OCI-LY3 (cell line): ENCODE results near the gene SBNO2.

ENCODE experiments used
- H2AFZ ChIP-seq: fragments of 200-600, 300-600 bp; shearing (Covaris generic); 2 replicates; pipeline ENCODE4 v1.6.0; 2014; ENCODE audit warnings: antibody characterized with exemption, low read depth, low read length
- H3K27ac ChIP-seq: fragments of 200-600, 300-600 bp; sonication (generic); 2 replicates; pipeline ENCODE4 v1.5.1; 2014; ENCODE audit warnings: mild to moderate bottlenecking, low read length, moderate library complexity, mixed read lengths
- H3K27me3 ChIP-seq: fragments of 200-600, 300-600 bp; sonication (generic); 2 replicates; pipeline ENCODE4 v1.6.1; 2014; ENCODE audit warnings: low read depth, low read length, mixed read lengths
- H3K36me3 ChIP-seq: fragments of 200-600, 300-600 bp; sonication (generic); replicated peaks from 2 replicates; pipeline ENCODE3; 2014; ENCODE audit warnings: low read depth, low read length, mixed read lengths
- H3K4me1 ChIP-seq: fragments of 300-600, 200-600 bp; sonication (generic); 2 replicates; pipeline ENCODE4 v1.6.1; 2014; ENCODE audit warnings: low read length, mixed read lengths
- H3K4me2 ChIP-seq: fragments of 200-600, 300-600 bp; sonication (generic); 2 replicates; pipeline ENCODE4 v1.6.1; 2014; ENCODE audit warnings: low read length, mixed read lengths
- H3K4me3 ChIP-seq: fragments of 300-600, 200-600 bp; sonication (generic); 2 replicates; pipeline ENCODE4 v1.5.1; 2014; ENCODE audit warnings: antibody characterized with exemption, mild to moderate bottlenecking, low read length, moderate library complexity
- H3K79me2 ChIP-seq: fragments of 300-600, 200-600 bp; shearing (Covaris generic); 2 replicates; pipeline ENCODE4 v1.6.1; 2014; ENCODE audit warnings: mild to moderate bottlenecking, low read length, mixed read lengths
- H3K9ac ChIP-seq: fragments of 300-600, 200-600 bp; shearing (Covaris generic); 2 replicates; pipeline ENCODE4 v1.6.0; 2014; ENCODE audit warnings: mild to moderate bottlenecking, low read length, moderate library complexity
- H3K9me3 ChIP-seq: fragments of 200-600, 300-600 bp; shearing (Covaris generic); 2 replicates; pipeline ENCODE4 v1.6.1; 2014; ENCODE audit warnings: low read length, mixed read lengths; ENCODE audit not compliant: insufficient read depth
- H4K20me1 ChIP-seq: fragments of 200-600, 300-600 bp; sonication (generic); 2 replicates; pipeline ENCODE4 v1.6.1; 2016; ENCODE audit warnings: low read length, mixed read lengths; ENCODE audit not compliant: insufficient read depth
- CTCF ChIP-seq: fragments of 200-600, 300-600 bp; sonication (generic); IDR thresholded peaks from 2 replicates; pipeline ENCODE4 v1.5.1; 2014; ENCODE audit warnings: antibody characterized with exemption, low read length, low read depth
- EZH2phosphoT487 ChIP-seq: fragments of 200-600 bp; shearing (Covaris generic); IDR thresholded peaks from 2 replicates; pipeline ENCODE4 v1.6.1; 2018; ENCODE audit warnings: antibody characterized with exemption, mixed run types, low read depth

Gene SBNO2

GRCh38 chr19:1108291-1109031 is 65.6 kb downstream of the SBNO2 start:
- H3K4me2 ChIP-seq: no peak overlapping the region
- H3K36me3 ChIP-seq: peaks cover 39% of the 10 kb centered on the region
- TF ChIP-seq EZH2phosphoT487: no peak
- TF ChIP-seq CTCF: no peak
- H3K4me3 ChIP-seq: no peak overlapping the region
- no peak overlapping the region for H3K27ac ChIP-seq
- peaks cover 16% of the 10 kb centered on the region for H3K79me2 ChIP-seq
- H3K9ac ChIP-seq: no peak overlapping the region
- H3K27me3 ChIP-seq: no peaks in the 10 kb centered on the region
- H3K4me1 ChIP-seq: peaks cover 22% of the 10 kb centered on the region
- H3K9me3 ChIP-seq: no peaks in the 10 kb centered on the region
- no peak overlapping the region for H2AFZ ChIP-seq
- peaks cover 30% of the 10 kb centered on the region for H4K20me1 ChIP-seq

GRCh38 chr19:1107661-1108261 is 66.3 kb downstream of the SBNO2 start:
- no peak for TF ChIP-seq CTCF
- TF ChIP-seq EZH2phosphoT487: no peak
- H3K4me3 ChIP-seq: no peak overlapping the region
- no peaks in the 10 kb centered on the region for H3K9me3 ChIP-seq
- no peaks in the 10 kb centered on the region for H3K27me3 ChIP-seq
- H3K4me2 ChIP-seq: no peak overlapping the region
- H4K20me1 ChIP-seq: peaks cover 30% of the 10 kb centered on the region
- H3K27ac ChIP-seq: peak overlapping the region; percentile 56
- H3K36me3 ChIP-seq: peaks cover 38% of the 10 kb centered on the region
- no peak overlapping the region for H2AFZ ChIP-seq
- peaks cover 27% of the 10 kb centered on the region for H3K4me1 ChIP-seq
- H3K79me2 ChIP-seq: peaks cover 16% of the 10 kb centered on the region
- H3K9ac ChIP-seq: no peak overlapping the region; the same call in 1 of the 2 replicates

- no peak overlapping the region for H2AFZ ChIP-seq
- TF ChIP-seq EZH2phosphoT487 (no peak), CTCF (no peak)
- peaks cover 34% of the 10 kb centered on the region for H3K36me3 ChIP-seq
- peaks cover 16% of the 10 kb centered on the region for H3K79me2 ChIP-seq
- H3K27me3 ChIP-seq: no peaks in the 10 kb centered on the region
- peaks cover 34% of the 10 kb centered on the region for H3K4me1 ChIP-seq
- no peak overlapping the region; the same call in 1 of the 2 replicates for H3K9ac ChIP-seq
- H3K4me2 ChIP-seq: no peak overlapping the region
- peaks cover 30% of the 10 kb centered on the region for H4K20me1 ChIP-seq
- no peaks in the 10 kb centered on the region for H3K9me3 ChIP-seq
- peak overlapping the region; percentile 56 for H3K27ac ChIP-seq
- H3K4me3 ChIP-seq: no peak overlapping the region
Observed at GRCh38 chr19:1106841-1107660, 67.0 kb downstream of the SBNO2 start.
